Measurements from ENCODE around the gene CLASP1. TPM values are rescaled to one million over a fixed set of nuclear protein-coding genes. Genes with fewer than 3 reads are reported as not detected.

CLASP1 gene
- total RNA-seq, 1 experiment from 2014 or later: 81.9 TPM

- ChIA-PET CTCF (no interaction called here), POLR2A (interaction anchor here (0.6 to 8.1 kb wide), 3 partner anchors 18 to 141 kb away, joined by 3 to 113 read pairs (median 4); partner anchors contain the start of gene CLASP1)
- H3K4me1 Mint-ChIP-seq (ENCODE audit: insufficient read depth, unreplicated experiment): peaks cover 23% of the 10 kb centered on the region
- intact Hi-C loops (cut with micrococcal nuclease): no loop called here
- H3K27ac Mint-ChIP-seq (ENCODE audit: low read depth, unreplicated experiment): no peak overlapping the region
- no peak for TF ChIP-seq CTCF (IDR thresholded peaks at IDR 0.05; ENCODE audit: unreplicated experiment)
- H3K4me3 Mint-ChIP-seq (ENCODE audit: unreplicated experiment): no peak overlapping the region
- H3K9me3 Mint-ChIP-seq (ENCODE audit: unreplicated experiment): peaks cover 6% of the 10 kb centered on the region
- no peak for DNase-seq (ENCODE audit: unreplicated experiment)
- H3K27me3 Mint-ChIP-seq (ENCODE audit: insufficient read depth, unreplicated experiment): no peaks in the 10 kb centered on the region
- H3K36me3 Mint-ChIP-seq (ENCODE audit: insufficient read depth, unreplicated experiment): peaks cover 12% of the 10 kb centered on the region
- BruUV-seq (replicated peaks): no TSS peak
Measured at GRCh38 chr2:121667618-121668017, 18.4 kb upstream of the CLASP1 start.

GRCh38 chr2:121666042-121666441 is 16.8 kb upstream of the CLASP1 start:
- no peak for TF ChIP-seq CTCF (IDR thresholded peaks at IDR 0.05; ENCODE audit: unreplicated experiment)
- Mint-ChIP-seq H3K27me3 (ENCODE audit: insufficient read depth, unreplicated experiment) (no peaks in the 10 kb centered on the region), H3K4me1 (ENCODE audit: insufficient read depth, unreplicated experiment) (peaks cover 27% of the 10 kb centered on the region), H3K4me3 (ENCODE audit: unreplicated experiment) (no peak overlapping the region), H3K36me3 (ENCODE audit: insufficient read depth, unreplicated experiment) (peaks cover 10% of the 10 kb centered on the region), H3K9me3 (ENCODE audit: unreplicated experiment) (peaks cover 6% of the 10 kb centered on the region), H3K27ac (ENCODE audit: low read depth, unreplicated experiment) (no peak overlapping the region)
- no TSS peak for BruUV-seq (replicated peaks)
- ChIA-PET POLR2A (interaction anchor here (0.7 to 8.1 kb wide), 12 partner anchors 13 to 145 kb away, joined by 3 to 113 read pairs (median 4); partner anchors contain the start of genes CLASP1 and RNU4ATAC), CTCF (interaction anchor here (0.8 to 1.1 kb wide), 3 partner anchors 22 to 145 kb away, joined by 3 to 4 read pairs (median 3); no protein-coding TSS in a partner anchor)
- DNase-seq (ENCODE audit: unreplicated experiment): no peak
- intact Hi-C loops (cut with micrococcal nuclease): no loop called here

GRCh38 chr2:121665504-121665903 is 16.2 kb upstream of the CLASP1 start:
- Mint-ChIP-seq H3K27ac (ENCODE audit: low read depth, unreplicated experiment) (peak overlapping the region; percentile 76), H3K4me1 (ENCODE audit: insufficient read depth, unreplicated experiment) (peaks cover 27% of the 10 kb centered on the region), H3K4me3 (ENCODE audit: unreplicated experiment) (no peak overlapping the region), H3K27me3 (ENCODE audit: insufficient read depth, unreplicated experiment) (no peaks in the 10 kb centered on the region), H3K36me3 (ENCODE audit: insufficient read depth, unreplicated experiment) (peaks cover 5% of the 10 kb centered on the region), H3K9me3 (ENCODE audit: unreplicated experiment) (peaks cover 6% of the 10 kb centered on the region)
- no peak for TF ChIP-seq CTCF (IDR thresholded peaks at IDR 0.05; ENCODE audit: unreplicated experiment)
- DNase-seq (ENCODE audit: unreplicated experiment): peak; percentile 69
- POLR2A ChIA-PET: interaction anchor here (0.7 to 8.1 kb wide), 10 partner anchors 9 to 257 kb away, joined by 3 to 113 read pairs (median 4); partner anchors contain the start of genes CLASP1 and RNU4ATAC
- intact Hi-C loops (cut with micrococcal nuclease): no loop called here
- no TSS peak for BruUV-seq (replicated peaks)
- CTCF ChIA-PET: interaction anchor here (0.6 to 1.0 kb wide), 4 partner anchors 15 to 145 kb away, joined by 3 read pairs; no protein-coding TSS in a partner anchor

- no peak overlapping the region for H3K4me3 Mint-ChIP-seq (ENCODE audit: unreplicated experiment)
- H3K27me3 Mint-ChIP-seq (ENCODE audit: insufficient read depth, unreplicated experiment): no peaks in the 10 kb centered on the region
- H3K27ac Mint-ChIP-seq (ENCODE audit: low read depth, unreplicated experiment): peak overlapping the region; percentile 76
- POLR2A ChIA-PET: interaction anchor here (0.7 to 8.1 kb wide), 8 partner anchors 9 to 262 kb away, joined by 3 to 113 read pairs (median 4); partner anchors contain the start of genes CLASP1 and RNU4ATAC
- no TSS peak for BruUV-seq (replicated peaks)
- CTCF ChIA-PET: interaction anchor here (0.7 to 1.0 kb wide), 3 partner anchors 15 to 25 kb away, joined by 3 read pairs; no protein-coding TSS in a partner anchor
- peaks cover 4% of the 10 kb centered on the region for H3K36me3 Mint-ChIP-seq (ENCODE audit: insufficient read depth, unreplicated experiment)
- intact Hi-C loops (cut with micrococcal nuclease): loop anchor here (5.0 kb wide), 1 partner anchor 38 kb away; no protein-coding TSS in a partner anchor
- peaks cover 27% of the 10 kb centered on the region for H3K4me1 Mint-ChIP-seq (ENCODE audit: insufficient read depth, unreplicated experiment)
- peak; percentile 40 for DNase-seq (ENCODE audit: unreplicated experiment)
- TF ChIP-seq CTCF (IDR thresholded peaks at IDR 0.05; ENCODE audit: unreplicated experiment): no peak
- peaks cover 6% of the 10 kb centered on the region for H3K9me3 Mint-ChIP-seq (ENCODE audit: unreplicated experiment)
Measured at GRCh38 chr2:121664713-121665112, 15.5 kb upstream of the CLASP1 start.

Measured in MCF 10A (cell line).